GM12891 (cell line): Measurements from ENCODE around the gene CNTN4.

Experiments used
- DNase-seq: peaks from one replicate; pipeline ENCODE4 v3.0.0; 2011; ENCODE audit warnings: low spot score; ENCODE audit not compliant: insufficient read length
- FAIRE-seq: peaks from 2 replicates; lab custom pipeline; 2011; peaks lifted over from hg19 to GRCh38; lab: Jason Lieb, UNC
- PAX5 ChIP-seq: IDR thresholded peaks from 2 replicates; pipeline ENCODE4 v1.6.1; 2011; ENCODE audit warnings: low read length, moderate library complexity, mild to moderate bottlenecking; ENCODE audit not compliant: insufficient read depth, severe bottlenecking
- POLR2A ChIP-seq: IDR thresholded peaks from 2 replicates; pipeline ENCODE4 v1.6.1; 2011; ENCODE audit warnings: low read depth, low read length, control low read depth
- POLR2AphosphoS5 ChIP-seq: IDR thresholded peaks from 2 replicates; pipeline ENCODE4 v1.6.1; 2011; ENCODE audit warnings: low read depth, low read length, control low read depth
- POU2F2 ChIP-seq: IDR thresholded peaks from 2 replicates; pipeline ENCODE4 v1.6.1; 2011; ENCODE audit warnings: low read depth, mild to moderate bottlenecking, control low read depth, low read length, moderate library complexity
- SPI1 ChIP-seq: IDR thresholded peaks from 2 replicates; pipeline ENCODE4 v1.6.1; 2011; ENCODE audit warnings: low read depth, low read length, control low read depth
- TAF1 ChIP-seq: IDR thresholded peaks from 2 replicates; pipeline ENCODE4 v1.6.1; 2011; ENCODE audit warnings: low read depth, low read length, control low read depth

CNTN4 gene

GRCh38 chr3:2948882-2949281, 850.2 kb downstream of the CNTN4 start:
- DNase-seq (no peak), FAIRE-seq (no peak)
- TF ChIP-seq SPI1: no peak
- no peak for TF ChIP-seq POLR2A
- TF ChIP-seq POLR2AphosphoS5: no peak
- no peak for TF ChIP-seq POU2F2
- no peak for TF ChIP-seq TAF1
- TF ChIP-seq PAX5: no peak

- FAIRE-seq (peak; percentile 73), DNase-seq (no peak)
- TF ChIP-seq POU2F2 (no peak), SPI1 (no peak), POLR2AphosphoS5 (no peak), PAX5 (no peak), TAF1 (no peak), POLR2A (no peak)
These were observed 851.5 kb downstream of the CNTN4 start for GRCh38 chr3:2950159-2950558.

- TF ChIP-seq POLR2AphosphoS5 (no peak), POU2F2 (no peak), PAX5 (no peak), SPI1 (no peak), TAF1 (no peak), POLR2A (no peak)
- no peak for DNase-seq
- no peak for FAIRE-seq
These were observed 858.4 kb downstream of the CNTN4 start for GRCh38 chr3:2957115-2957514.

GRCh38 chr3:2958551-2958950, 859.9 kb downstream of the CNTN4 start:
- no peak for FAIRE-seq
- DNase-seq: no peak
- TF ChIP-seq TAF1 (no peak), POLR2A (no peak)

GRCh38 chr3:2961576-2961975, 862.9 kb downstream of the CNTN4 start:
- TF ChIP-seq POU2F2 (no peak), SPI1 (no peak), POLR2AphosphoS5 (no peak), POLR2A (no peak), PAX5 (no peak), TAF1 (no peak)
- FAIRE-seq: no peak
- DNase-seq: no peak

- DNase-seq (no peak), FAIRE-seq (no peak)
- no peak for TF ChIP-seq POLR2AphosphoS5
- TF ChIP-seq TAF1: no peak
- TF ChIP-seq POU2F2: no peak
- no peak for TF ChIP-seq POLR2A
- no peak for TF ChIP-seq SPI1
- no peak for TF ChIP-seq PAX5
These were observed 869.2 kb downstream of the CNTN4 start for GRCh38 chr3:2967871-2968270.

- no peak for FAIRE-seq
- 0 out of 2 replicates have a peak, but pooled peaks have one; percentile 32 for TF ChIP-seq SPI1
- no peak for TF ChIP-seq POLR2AphosphoS5
- TF ChIP-seq PAX5: no peak
- no peak for TF ChIP-seq POLR2A
- TF ChIP-seq TAF1: no peak
- no peak for TF ChIP-seq POU2F2
- no peak for DNase-seq
These were observed 869.8 kb downstream of the CNTN4 start for GRCh38 chr3:2968475-2968874.

- DNase-seq (no peak), FAIRE-seq (no peak)
- TF ChIP-seq SPI1 (no peak), TAF1 (no peak), POLR2A (no peak), PAX5 (no peak), POU2F2 (no peak), POLR2AphosphoS5 (no peak)
These were observed 877.5 kb downstream of the CNTN4 start for GRCh38 chr3:2976212-2976611.

GRCh38 chr3:2976796-2977195, 878.1 kb downstream of the CNTN4 start:
- FAIRE-seq: no peak
- no peak for TF ChIP-seq POLR2A
- TF ChIP-seq POLR2AphosphoS5: no peak
- TF ChIP-seq TAF1: no peak
- TF ChIP-seq POU2F2: no peak
- TF ChIP-seq PAX5: no peak
- TF ChIP-seq SPI1: no peak
- no peak for DNase-seq

- no peak for DNase-seq
- TF ChIP-seq POLR2AphosphoS5 (no peak), POLR2A (no peak), POU2F2 (no peak), SPI1 (no peak), PAX5 (no peak), TAF1 (no peak)
- FAIRE-seq: no peak
These were observed 880.5 kb downstream of the CNTN4 start for GRCh38 chr3:2978977-2979732.
